ENCODE results near the gene OR5AR1.
"Not testable (repeated sequence)": the region's sequence is repeated elsewhere in the genome, so short reads cannot be mapped to it uniquely, and the experiment has no call there.

The OR5AR1 gene

DNA sequence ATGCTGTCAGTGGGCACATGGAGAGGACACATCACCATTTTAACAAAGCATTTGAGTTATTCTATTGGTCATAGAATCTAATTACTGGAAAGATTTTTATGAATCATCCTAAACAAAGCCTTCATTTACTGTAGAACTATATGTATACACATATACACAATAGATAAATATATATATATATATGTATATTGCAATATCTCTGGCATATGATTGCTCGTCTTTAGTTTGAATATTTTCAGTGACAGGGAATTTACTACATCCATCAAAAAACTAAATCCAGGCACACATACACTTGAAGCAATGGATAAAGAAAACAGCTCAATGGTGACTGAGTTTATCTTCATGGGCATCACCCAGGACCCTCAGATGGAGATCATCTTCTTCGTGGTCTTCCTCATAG, at the start of gene OR5AR1:
TSS of gene OR5AR1 (plus strand) at position 301 of the 400 bp plus-strand sequence. CDS start at position 301, 0 bp downstream.
- no peak for DNase-seq

DNA sequence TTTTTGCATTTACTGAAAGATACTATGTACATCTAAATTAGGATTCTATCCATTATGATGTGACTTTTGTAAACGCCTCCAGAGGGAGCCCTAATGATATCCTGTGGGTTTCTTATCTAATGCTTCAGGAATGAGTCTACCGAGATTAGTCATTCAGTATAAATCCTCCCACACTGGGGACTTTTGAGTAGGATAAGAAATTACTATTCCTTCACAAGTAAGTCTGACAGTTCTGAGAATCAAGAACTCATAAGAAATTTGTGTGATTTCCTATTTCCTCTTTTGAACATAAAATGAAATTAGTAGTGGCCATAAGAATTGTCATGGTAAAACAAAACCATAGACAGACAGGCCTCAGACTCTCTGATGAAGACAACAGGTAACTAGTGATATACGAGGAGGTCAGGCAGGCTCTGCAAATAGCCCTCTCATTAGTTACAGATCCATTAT, 38.8 kb upstream of the OR5AR1 start:
- no peak for DNase-seq

- no peak for DNase-seq
Measured at GRCh38 chr11:56625946-56626345, 37.5 kb upstream of the OR5AR1 start.

GRCh38 chr11:56632329-56632728, 31.2 kb upstream of the OR5AR1 start:
- DNase-seq, result no peak

GRCh38 chr11:56636861-56637260, 26.6 kb upstream of the OR5AR1 start:
- DNase-seq, result no peak

- no peak for DNase-seq
Measured at GRCh38 chr11:56637500-56637899, 26.0 kb upstream of the OR5AR1 start.

DNA sequence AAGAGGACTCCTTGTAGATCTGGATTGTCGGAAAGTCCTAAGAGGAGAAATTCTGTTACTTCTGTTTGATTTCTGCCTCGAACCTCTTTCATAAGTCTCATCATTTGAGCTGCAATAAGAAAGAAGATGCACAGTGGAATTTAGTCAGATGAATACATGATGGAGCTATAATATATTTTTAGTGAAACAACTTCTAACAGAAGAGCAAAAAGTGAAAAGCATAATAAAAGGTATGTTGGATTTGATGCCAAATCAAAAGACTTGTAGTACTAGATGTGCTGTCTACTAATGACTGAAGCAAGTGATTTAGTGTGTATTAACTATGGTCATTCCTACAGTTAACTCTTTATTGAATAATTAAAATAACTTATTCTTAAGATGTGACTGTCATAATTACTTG, 21.1 kb upstream of the OR5AR1 start, which contains the start of gene OR5AP2:
TSS of gene OR5AP2 (minus strand) at position 101 of the 400 bp plus-strand sequence. CDS start at position 101, 0 bp downstream.
- no peak for DNase-seq

DNA sequence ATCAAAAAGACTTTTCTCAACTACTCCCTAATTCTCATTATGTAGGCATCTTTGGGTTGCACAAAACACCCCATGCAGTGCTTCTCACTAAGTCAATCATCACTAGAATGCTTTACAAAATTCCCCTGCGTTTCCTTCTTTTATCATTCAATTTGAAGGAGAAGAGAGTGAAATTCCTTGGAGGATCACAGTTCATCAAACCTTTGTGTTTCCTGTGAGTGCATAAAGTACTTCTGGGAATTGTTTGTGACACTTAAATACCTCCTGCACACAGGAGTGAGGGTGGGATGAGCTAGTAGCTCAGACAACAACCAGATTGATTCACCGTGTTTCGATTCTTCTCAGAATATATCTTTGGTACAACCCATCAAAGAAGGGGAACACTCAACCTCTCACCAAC, 3.7 kb upstream of the OR5AR1 start:
- no peak for DNase-seq

GRCh38 chr11:56670984-56671383, 7.5 kb downstream of the OR5AR1 start:
- DNase-seq, result no peak

GRCh38 chr11:56688554-56689100, 25.1 kb downstream of the OR5AR1 start:
- no peak for DNase-seq

DNA sequence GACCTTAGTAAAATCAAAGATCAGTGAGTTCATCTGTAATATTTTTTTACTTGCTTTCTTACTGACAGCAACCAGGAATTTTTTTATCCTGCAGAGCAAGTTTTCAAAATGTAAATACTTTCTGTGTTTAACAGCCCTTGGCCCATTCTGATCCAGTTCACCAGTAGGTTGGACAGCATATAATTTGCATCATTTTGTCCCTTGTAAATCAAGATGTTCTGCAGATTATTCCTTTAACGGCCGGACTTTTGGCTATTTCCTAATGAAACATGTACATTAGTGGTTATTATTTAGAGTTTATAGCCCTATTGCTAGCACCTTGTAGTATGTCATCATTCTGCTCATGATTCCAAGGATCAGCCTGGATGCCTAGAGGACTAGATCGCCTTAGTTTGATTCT, 27.7 kb downstream of the OR5AR1 start:
- DNase-seq, result not testable (repeated sequence)

GRCh38 chr11:56693428-56693827, 29.9 kb downstream of the OR5AR1 start:
- DNase-seq, result no peak

DNA sequence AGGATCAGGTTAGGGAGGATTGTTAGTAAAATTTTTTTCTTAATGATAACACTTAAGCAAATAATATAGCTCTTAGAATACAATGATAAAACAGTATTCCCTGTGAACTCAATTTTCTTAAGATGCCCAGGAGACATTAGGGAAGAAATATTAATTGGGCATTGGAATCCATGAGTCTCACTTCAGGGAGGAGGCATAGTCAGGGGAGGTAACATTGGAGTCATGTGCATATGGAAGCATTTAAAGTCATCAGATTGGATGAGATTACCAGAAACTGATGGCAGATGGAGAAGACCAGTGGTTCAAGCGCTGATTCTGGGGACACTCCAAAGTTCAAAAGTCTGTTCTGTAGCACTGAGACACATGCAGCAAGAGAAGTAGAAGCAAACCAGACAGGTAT, 35.3 kb downstream of the OR5AR1 start, which contains the start of gene OR9G1:
TSS of gene OR9G1 (plus strand) at position 301 of the 400 bp plus-strand sequence. CDS start 1,293 bp downstream, outside the sequence.
- no peak for DNase-seq

GRCh38 chr11:56700242-56700913, 36.9 kb downstream of the OR5AR1 start:
- DNase-seq, result no peak

DNA sequence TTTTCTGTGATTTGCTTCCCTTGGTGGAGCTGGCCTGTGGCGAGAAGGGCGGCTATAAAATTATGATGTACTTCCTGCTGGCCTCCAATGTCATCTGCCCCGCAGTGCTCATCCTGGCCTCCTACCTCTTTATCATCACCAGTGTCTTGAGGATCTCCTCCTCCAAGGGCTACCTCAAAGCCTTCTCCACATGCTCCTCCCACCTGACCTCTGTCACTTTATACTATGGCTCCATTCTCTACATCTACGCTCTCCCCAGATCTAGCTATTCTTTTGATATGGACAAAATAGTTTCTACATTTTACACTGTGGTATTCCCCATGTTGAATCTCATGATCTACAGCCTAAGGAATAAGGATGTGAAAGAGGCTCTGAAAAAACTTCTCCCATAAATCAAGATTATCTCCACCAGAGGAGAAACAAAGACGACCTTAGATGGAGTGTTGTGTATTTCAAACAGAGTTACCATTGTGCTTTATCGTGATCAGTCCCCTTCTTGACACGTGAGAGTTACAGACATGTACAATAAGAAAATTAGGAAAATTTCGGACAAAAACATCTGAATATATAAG, 37.5 kb downstream of the OR5AR1 start:
- DNase-seq, result no peak

- DNase-seq, result no peak
Measured at GRCh38 chr11:56705784-56706396, 42.4 kb downstream of the OR5AR1 start.

- no peak for DNase-seq
Measured at GRCh38 chr11:56706486-56706885, 43.0 kb downstream of the OR5AR1 start.

- DNase-seq, result no peak
Measured at GRCh38 chr11:56714206-56714605, 50.7 kb downstream of the OR5AR1 start.
